ENCODE results near the gene MAOA.
"Not testable (repeated sequence)": the region's sequence is repeated elsewhere in the genome, so short reads cannot be mapped to it uniquely, and the experiment has no call there.

MAOA gene

GRCh38 chrX:43656005-43656494, at the start of gene MAOA:
TSS of gene MAOA (plus strand) at chrX:43656299. CDS start at chrX:43656342, 43 bp downstream.
- Histone ChIP-seq H3K4me2 (ENCODE audit: low read depth, low read length, poor library complexity, severe bottlenecking) (no peak within 1 kb of the TSS), H3K9me2 (replicated peaks; ENCODE audit: insufficient read depth, low read length) (no peaks in the 10 kb centered on the region), H3K9ac (ENCODE audit: low read length) (no peak within 1 kb of the TSS), H3F3A (ENCODE audit: insufficient read depth) (no peaks in the 10 kb centered on the region), H3K27ac (ENCODE audit: low read depth, low read length) (no peak within 1 kb of the TSS), H3K79me2 (ENCODE audit: insufficient read depth, low read length) (no peaks in the 10 kb centered on the region), H3K4me3 (ENCODE audit: insufficient read depth, low read length, poor library complexity, severe bottlenecking) (peak within 1 kb of the TSS; percentile 59), H2AFZ (ENCODE audit: low read depth, low read length, severe bottlenecking) (no peak within 1 kb of the TSS), H3K9me3 (ENCODE audit: insufficient read depth, low read length) (no peaks in the 10 kb centered on the region), H4K20me1 (ENCODE audit: low read depth, low read length) (no peaks in the 10 kb centered on the region), H3K36me3 (ENCODE audit: low read length) (no peaks in the 10 kb centered on the region), H3K27me3 (ENCODE audit: low read length) (no peaks in the 10 kb centered on the region)
- TF ChIP-seq EZH2phosphoT487 (conservative IDR thresholded peaks at IDR 0.05; ENCODE audit: low read length) = no peak
- TF ChIP-seq CTCF (IDR thresholded peaks at IDR 0.05; ENCODE audit: insufficient read depth, low read length, poor library complexity, severe bottlenecking) = no peak

- no peak for TF ChIP-seq EZH2phosphoT487 (conservative IDR thresholded peaks at IDR 0.05; ENCODE audit: low read length)
- Histone ChIP-seq H3K27me3 (ENCODE audit: low read length) (no peaks in the 10 kb centered on the region), H4K20me1 (ENCODE audit: low read depth, low read length) (no peaks in the 10 kb centered on the region), H3K4me2 (ENCODE audit: low read depth, low read length, poor library complexity, severe bottlenecking) (no peak overlapping the region), H3K9ac (ENCODE audit: low read length) (no peak overlapping the region), H3K9me3 (ENCODE audit: insufficient read depth, low read length) (no peaks in the 10 kb centered on the region), H3K27ac (ENCODE audit: low read depth, low read length) (no peak overlapping the region), H3K9me2 (replicated peaks; ENCODE audit: insufficient read depth, low read length) (no peaks in the 10 kb centered on the region), H3K4me3 (ENCODE audit: insufficient read depth, low read length, poor library complexity, severe bottlenecking) (no peak overlapping the region), H2AFZ (ENCODE audit: low read depth, low read length, severe bottlenecking) (no peak overlapping the region), H3K36me3 (ENCODE audit: low read length) (no peaks in the 10 kb centered on the region), H3F3A (ENCODE audit: insufficient read depth) (no peaks in the 10 kb centered on the region), H3K79me2 (ENCODE audit: insufficient read depth, low read length) (no peaks in the 10 kb centered on the region)
Measured at GRCh38 chrX:43612400-43612799, 43.7 kb upstream of the MAOA start.

DNA sequence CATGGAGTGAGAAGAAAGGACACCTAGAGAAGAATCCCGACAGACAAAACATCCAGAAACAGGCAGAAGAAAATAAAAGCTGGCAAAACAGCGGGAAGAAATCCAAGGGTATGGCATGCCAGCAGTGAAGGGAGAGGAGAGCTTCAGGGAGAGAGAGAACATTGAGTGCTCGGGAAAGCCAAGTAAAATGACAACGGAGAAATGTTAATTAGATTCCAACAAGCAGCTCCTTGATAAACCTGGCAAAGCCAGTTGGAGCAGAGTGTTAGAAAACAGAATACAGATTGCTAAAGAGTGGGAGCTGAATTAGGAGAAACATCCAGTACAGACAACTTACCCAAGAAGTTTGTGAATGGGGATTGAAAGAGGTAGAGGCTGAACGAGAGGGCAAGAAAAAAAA, 40.4 kb upstream of the MAOA start:
- no peak overlapping the region for H3K9ac ChIP-seq (ENCODE audit: low read length)
- H3K36me3 ChIP-seq (ENCODE audit: low read length) = no peaks in the 10 kb centered on the region
- H3K4me2 ChIP-seq (ENCODE audit: low read depth, low read length, poor library complexity, severe bottlenecking) = no peak overlapping the region
- H2AFZ ChIP-seq (ENCODE audit: low read depth, low read length, severe bottlenecking) = no peak overlapping the region
- H3K4me3 ChIP-seq (ENCODE audit: insufficient read depth, low read length, poor library complexity, severe bottlenecking) = no peak overlapping the region
- TF ChIP-seq CTCF (IDR thresholded peaks at IDR 0.05; ENCODE audit: insufficient read depth, low read length, poor library complexity, severe bottlenecking) (no peak), EZH2phosphoT487 (conservative IDR thresholded peaks at IDR 0.05; ENCODE audit: low read length) (no peak)
- no peaks in the 10 kb centered on the region for H3F3A ChIP-seq (ENCODE audit: insufficient read depth)
- H3K9me3 ChIP-seq (ENCODE audit: insufficient read depth, low read length) = no peaks in the 10 kb centered on the region
- H3K27me3 ChIP-seq (ENCODE audit: low read length) = no peaks in the 10 kb centered on the region
- H4K20me1 ChIP-seq (ENCODE audit: low read depth, low read length) = no peaks in the 10 kb centered on the region
- H3K9me2 ChIP-seq (replicated peaks; ENCODE audit: insufficient read depth, low read length) = no peaks in the 10 kb centered on the region
- H3K27ac ChIP-seq (ENCODE audit: low read depth, low read length) = no peak overlapping the region
- H3K79me2 ChIP-seq (ENCODE audit: insufficient read depth, low read length) = no peaks in the 10 kb centered on the region

- Histone ChIP-seq H4K20me1 (ENCODE audit: low read depth, low read length) (no peaks in the 10 kb centered on the region), H3F3A (ENCODE audit: insufficient read depth) (no peaks in the 10 kb centered on the region), H2AFZ (ENCODE audit: low read depth, low read length, severe bottlenecking) (no peak overlapping the region), H3K27ac (ENCODE audit: low read depth, low read length) (no peak overlapping the region), H3K79me2 (ENCODE audit: insufficient read depth, low read length) (no peaks in the 10 kb centered on the region), H3K9me3 (ENCODE audit: insufficient read depth, low read length) (no peaks in the 10 kb centered on the region), H3K4me2 (ENCODE audit: low read depth, low read length, poor library complexity, severe bottlenecking) (no peak overlapping the region), H3K27me3 (ENCODE audit: low read length) (no peaks in the 10 kb centered on the region), H3K9me2 (replicated peaks; ENCODE audit: insufficient read depth, low read length) (no peaks in the 10 kb centered on the region), H3K9ac (ENCODE audit: low read length) (no peak overlapping the region), H3K4me3 (ENCODE audit: insufficient read depth, low read length, poor library complexity, severe bottlenecking) (no peak overlapping the region), H3K36me3 (ENCODE audit: low read length) (no peaks in the 10 kb centered on the region)
- no peak for TF ChIP-seq EZH2phosphoT487 (conservative IDR thresholded peaks at IDR 0.05; ENCODE audit: low read length)
- no peak for TF ChIP-seq CTCF (IDR thresholded peaks at IDR 0.05; ENCODE audit: insufficient read depth, low read length, poor library complexity, severe bottlenecking)
Measured at GRCh38 chrX:43618366-43619205, 37.5 kb upstream of the MAOA start.

DNA sequence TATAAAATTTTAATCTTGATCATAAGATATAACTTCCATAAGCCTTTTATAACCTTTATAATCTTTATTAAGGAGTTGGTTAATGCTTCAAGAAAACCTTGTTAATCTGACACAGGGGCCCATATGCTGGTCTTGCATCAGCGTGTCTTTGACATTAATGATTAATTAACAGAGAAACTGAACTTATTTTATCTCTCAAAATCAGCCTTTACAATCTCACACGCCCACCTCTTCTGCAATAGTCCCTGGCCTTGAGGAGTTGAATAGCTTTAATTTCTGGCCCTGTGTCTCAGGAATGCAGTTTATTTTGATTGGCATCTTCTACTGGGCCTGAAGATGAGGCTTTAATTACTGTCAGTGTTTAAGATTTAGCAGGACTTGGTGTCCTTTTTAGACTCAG, 36.2 kb upstream of the MAOA start:
- H3K27ac ChIP-seq (ENCODE audit: low read depth, low read length); H3K9me3 ChIP-seq (ENCODE audit: insufficient read depth, low read length); H3K36me3 ChIP-seq (ENCODE audit: low read length); H3K9me2 ChIP-seq (replicated peaks; ENCODE audit: insufficient read depth, low read length); H3K9ac ChIP-seq (ENCODE audit: low read length); H4K20me1 ChIP-seq (ENCODE audit: low read depth, low read length); H2AFZ ChIP-seq (ENCODE audit: low read depth, low read length, severe bottlenecking); H3F3A ChIP-seq (ENCODE audit: insufficient read depth); H3K27me3 ChIP-seq (ENCODE audit: low read length); H3K4me3 ChIP-seq (ENCODE audit: insufficient read depth, low read length, poor library complexity, severe bottlenecking); H3K4me2 ChIP-seq (ENCODE audit: low read depth, low read length, poor library complexity, severe bottlenecking); H3K79me2 ChIP-seq (ENCODE audit: insufficient read depth, low read length): not testable (repeated sequence)
